HCT116 (cell line): ENCODE results near the gene CFAP74.

Source experiments
- CEBPB ChIP-seq: IDR thresholded peaks from 2 replicates; pipeline ENCODE4 v1.6.1; 2012; ENCODE audit warnings: low read depth
- CTCF ChIP-seq, 3 experiments: fragments of 200-600 bp in 1 of 3; sonication (generic) in 1 of 3; IDR thresholded peaks in 2 of 3; conservative IDR thresholded peaks in 1 of 3; 2 replicates each; pipeline ENCODE4 v1.5.1; 2012 to 2017; ENCODE audit warnings: low read depth in 2 of 3, low read length in 2 of 3, antibody characterized with exemption in 1 of 3, borderline replicate concordance in 1 of 3, control low read depth in 1 of 3, mild to moderate bottlenecking in 1 of 3, mixed read lengths in 1 of 3, mixed run types in 1 of 3, moderate library complexity in 1 of 3; ENCODE audit not compliant: insufficient read depth in 1 of 3
- EGR1 ChIP-seq: IDR thresholded peaks from 2 replicates; pipeline ENCODE4 v1.6.1; 2012; ENCODE audit warnings: low read depth
- ELF1 ChIP-seq: IDR thresholded peaks from 2 replicates; pipeline ENCODE4 v1.6.1; 2012; ENCODE audit warnings: low read depth, borderline replicate concordance
- EZH2 ChIP-seq: fragments of 200-600 bp; sonication (generic); IDR thresholded peaks from 2 replicates; pipeline ENCODE4 v1.6.1; 2017; ENCODE audit warnings: antibody characterized with exemption, mixed run types
- EZH2phosphoT487 ChIP-seq: fragments of 200-600 bp; IDR thresholded peaks from 2 replicates; pipeline ENCODE4 v1.6.1; 2018; ENCODE audit warnings: antibody characterized with exemption, borderline replicate concordance
- POLR2A ChIP-seq: IDR thresholded peaks from 2 replicates; pipeline ENCODE4 v1.7.0; 2011; ENCODE audit warnings: borderline replicate concordance; ENCODE audit not compliant: insufficient read depth, insufficient read length; ENCODE audit errors: extremely low read depth
- POLR2AphosphoS5 ChIP-seq: IDR thresholded peaks from 2 replicates; pipeline ENCODE4 v1.6.1; 2011; ENCODE audit warnings: mild to moderate bottlenecking, low read depth, low read length, moderate library complexity
- REST ChIP-seq: IDR thresholded peaks from 2 replicates; pipeline ENCODE4 v1.6.1; 2012; ENCODE audit warnings: low read depth
- SIN3A ChIP-seq: IDR thresholded peaks from 2 replicates; pipeline ENCODE4 v1.6.1; 2012; ENCODE audit warnings: low read depth
- ZNF274 ChIP-seq: fragments of 200-500 bp; sonication (Bioruptor generic); IDR thresholded peaks from 2 replicates; pipeline ENCODE4 v1.6.1; 2014; ENCODE audit warnings: mild to moderate bottlenecking, low read depth, low read length, inconsistent platforms

- TF ChIP-seq REST (no peak), POLR2AphosphoS5 (no peak), CTCF (IDR thresholded peaks at IDR 0.05 in 2 of 3, conservative IDR thresholded peaks at IDR 0.05 in 1 of 3; ENCODE audit: borderline replicate concordance in 1 of 3, insufficient read depth in 1 of 3, low read depth in 2 of 3, low read length in 2 of 3) (no peak), POLR2A (no peak), EZH2phosphoT487 (no peak), CEBPB (no peak), ELF1 (no peak), ZNF274 (no peak), EGR1 (no peak), SIN3A (no peak), EZH2 (no peak)
Observed at GRCh38 chr1:1985375-1986050, 18.1 kb downstream of the CFAP74 start.
